Measurements from ENCODE around the gene FIGNL2.

Gene FIGNL2

GRCh38 chr12:51874000-51874399 is 25.5 kb upstream of the FIGNL2 start:
- no peak for DNase-seq

- no peak for DNase-seq
Observed at GRCh38 chr12:51873251-51873994, 24.9 kb upstream of the FIGNL2 start.

- no peak for DNase-seq
Observed at GRCh38 chr12:51872689-51872981, 24.1 kb upstream of the FIGNL2 start.

- DNase-seq = no peak
Observed at GRCh38 chr12:51871918-51872688, 23.6 kb upstream of the FIGNL2 start.

- no peak for DNase-seq
Observed at GRCh38 chr12:51871126-51871525, 22.6 kb upstream of the FIGNL2 start.

- no peak for DNase-seq
Observed at GRCh38 chr12:51870504-51870903, 22.0 kb upstream of the FIGNL2 start.

GRCh38 chr12:51869931-51870330 is 21.4 kb upstream of the FIGNL2 start:
- no peak for DNase-seq

GRCh38 chr12:51869496-51869865 is 21.0 kb upstream of the FIGNL2 start:
- DNase-seq = no peak

GRCh38 chr12:51868821-51869495 is 20.4 kb upstream of the FIGNL2 start:
- DNase-seq = no peak

GRCh38 chr12:51867796-51868428 is 19.4 kb upstream of the FIGNL2 start:
- DNase-seq = no peak

- no peak for DNase-seq
Observed at GRCh38 chr12:51867371-51867770, 18.9 kb upstream of the FIGNL2 start.

GRCh38 chr12:51866762-51867161 is 18.2 kb upstream of the FIGNL2 start:
- DNase-seq = no peak

- DNase-seq = no peak
Observed at GRCh38 chr12:51866324-51866723, 17.8 kb upstream of the FIGNL2 start.

GRCh38 chr12:51865757-51866270 is 17.3 kb upstream of the FIGNL2 start:
- no peak for DNase-seq

GRCh38 chr12:51864833-51865670 is 16.5 kb upstream of the FIGNL2 start:
- DNase-seq = no peak

GRCh38 chr12:51863933-51864832 is 15.7 kb upstream of the FIGNL2 start:
- DNase-seq = no peak

GRCh38 chr12:51863363-51863932 is 14.9 kb upstream of the FIGNL2 start:
- no peak for DNase-seq

GRCh38 chr12:51862947-51863346 is 14.4 kb upstream of the FIGNL2 start:
- DNase-seq = no peak

- DNase-seq = no peak
Observed at GRCh38 chr12:51860986-51861385, 12.5 kb upstream of the FIGNL2 start.

GRCh38 chr12:51855586-51856428 is 7.3 kb upstream of the FIGNL2 start:
- no peak for DNase-seq

All from NCI-H446 treated with DMSO at 0.1 percent for 48 hours (cell line).